ENCODE measurements around the gene AQP2. TPM values are rescaled to one million over a fixed set of nuclear protein-coding genes. Genes with fewer than 3 reads are reported as not detected.

Gene AQP2
- total RNA-seq, 2 donors from 2014 or later, result not detected

GRCh38 chr12:49961993-49962764 lies 11.6 kb downstream of the AQP2 start:
- DNase-seq, result peak; percentile 79
- Histone ChIP-seq H3K4me3 (ENCODE audit: low read length) (no peak overlapping the region), H3K36me3 (ENCODE audit: control insufficient read depth, insufficient read depth, low read length) (no peaks in the 10 kb centered on the region), H3K27ac (ENCODE audit: low read depth, low read length) (no peak overlapping the region), H3K9ac (ENCODE audit: extremely low read depth, low read length, poor library complexity, severe bottlenecking) (no peak overlapping the region), H3K9me3 (ENCODE audit: control insufficient read depth, low read length) (no peaks in the 10 kb centered on the region), H3K4me1 (ENCODE audit: control insufficient read depth, insufficient read depth, low read length) (no peaks in the 10 kb centered on the region), H3K27me3 (ENCODE audit: control insufficient read depth, insufficient read depth, low read length, poor library complexity, severe bottlenecking) (peaks cover 94% of the 10 kb centered on the region)
- no peaks in the 10 kb centered on the region for H3K36me3 Mint-ChIP-seq (ENCODE audit: low read depth)
- whole genome bisulfite sequencing, 2 experiments (ENCODE audit: insufficient coverage in 1 of 2, insufficient read length in 1 of 2), result 67 to 72% methylated on average over 15 to 37 of the region's 37 CpGs
- peaks cover 14% of the 10 kb centered on the region for H3K4me1 Mint-ChIP-seq
- TF ChIP-seq, protein P1, sequence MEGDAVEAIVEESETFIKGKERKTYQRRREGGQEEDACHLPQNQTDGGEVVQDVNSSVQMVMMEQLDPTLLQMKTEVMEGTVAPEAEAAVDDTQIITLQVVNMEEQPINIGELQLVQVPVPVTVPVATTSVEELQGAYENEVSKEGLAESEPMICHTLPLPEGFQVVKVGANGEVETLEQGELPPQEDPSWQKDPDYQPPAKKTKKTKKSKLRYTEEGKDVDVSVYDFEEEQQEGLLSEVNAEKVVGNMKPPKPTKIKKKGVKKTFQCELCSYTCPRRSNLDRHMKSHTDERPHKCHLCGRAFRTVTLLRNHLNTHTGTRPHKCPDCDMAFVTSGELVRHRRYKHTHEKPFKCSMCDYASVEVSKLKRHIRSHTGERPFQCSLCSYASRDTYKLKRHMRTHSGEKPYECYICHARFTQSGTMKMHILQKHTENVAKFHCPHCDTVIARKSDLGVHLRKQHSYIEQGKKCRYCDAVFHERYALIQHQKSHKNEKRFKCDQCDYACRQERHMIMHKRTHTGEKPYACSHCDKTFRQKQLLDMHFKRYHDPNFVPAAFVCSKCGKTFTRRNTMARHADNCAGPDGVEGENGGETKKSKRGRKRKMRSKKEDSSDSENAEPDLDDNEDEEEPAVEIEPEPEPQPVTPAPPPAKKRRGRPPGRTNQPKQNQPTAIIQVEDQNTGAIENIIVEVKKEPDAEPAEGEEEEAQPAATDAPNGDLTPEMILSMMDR (conservative IDR thresholded peaks at IDR 0.05), result peak; percentile 20
- no peak overlapping the region for H3K27ac Mint-ChIP-seq
- no peaks in the 10 kb centered on the region for H3K9me3 Mint-ChIP-seq
- no peak overlapping the region for H3K4me3 Mint-ChIP-seq
- peaks cover 92% of the 10 kb centered on the region for H3K27me3 Mint-ChIP-seq (ENCODE audit: insufficient read depth)

GRCh38 chr12:49962861-49963765 lies 12.6 kb downstream of the AQP2 start:
- Mint-ChIP-seq H3K27me3 (ENCODE audit: insufficient read depth) (peaks cover 83% of the 10 kb centered on the region), H3K36me3 (ENCODE audit: low read depth) (no peaks in the 10 kb centered on the region), H3K4me1 (peaks cover 14% of the 10 kb centered on the region), H3K9me3 (no peaks in the 10 kb centered on the region), H3K27ac (no peak overlapping the region), H3K4me3 (no peak overlapping the region)
- H3K36me3 ChIP-seq (ENCODE audit: control insufficient read depth, insufficient read depth, low read length), result no peaks in the 10 kb centered on the region
- H3K4me3 ChIP-seq (ENCODE audit: low read length), result no peak overlapping the region
- 86 to 93% methylated on average over 12 to 21 of the region's 21 CpGs for WGBS, 2 experiments (ENCODE audit: insufficient coverage in 1 of 2, insufficient read length in 1 of 2)
- H3K9me3 ChIP-seq (ENCODE audit: control insufficient read depth, low read length), result no peaks in the 10 kb centered on the region
- no peaks in the 10 kb centered on the region for H3K4me1 ChIP-seq (ENCODE audit: control insufficient read depth, insufficient read depth, low read length)
- peak; percentile 58 for DNase-seq
- TF ChIP-seq, protein P1 (conservative IDR thresholded peaks at IDR 0.05), result no peak
- H3K9ac ChIP-seq (ENCODE audit: extremely low read depth, low read length, poor library complexity, severe bottlenecking), result no peak overlapping the region
- H3K27me3 ChIP-seq (ENCODE audit: control insufficient read depth, insufficient read depth, low read length, poor library complexity, severe bottlenecking), result peaks cover 90% of the 10 kb centered on the region
- H3K27ac ChIP-seq (ENCODE audit: low read depth, low read length), result no peak overlapping the region

DNA sequence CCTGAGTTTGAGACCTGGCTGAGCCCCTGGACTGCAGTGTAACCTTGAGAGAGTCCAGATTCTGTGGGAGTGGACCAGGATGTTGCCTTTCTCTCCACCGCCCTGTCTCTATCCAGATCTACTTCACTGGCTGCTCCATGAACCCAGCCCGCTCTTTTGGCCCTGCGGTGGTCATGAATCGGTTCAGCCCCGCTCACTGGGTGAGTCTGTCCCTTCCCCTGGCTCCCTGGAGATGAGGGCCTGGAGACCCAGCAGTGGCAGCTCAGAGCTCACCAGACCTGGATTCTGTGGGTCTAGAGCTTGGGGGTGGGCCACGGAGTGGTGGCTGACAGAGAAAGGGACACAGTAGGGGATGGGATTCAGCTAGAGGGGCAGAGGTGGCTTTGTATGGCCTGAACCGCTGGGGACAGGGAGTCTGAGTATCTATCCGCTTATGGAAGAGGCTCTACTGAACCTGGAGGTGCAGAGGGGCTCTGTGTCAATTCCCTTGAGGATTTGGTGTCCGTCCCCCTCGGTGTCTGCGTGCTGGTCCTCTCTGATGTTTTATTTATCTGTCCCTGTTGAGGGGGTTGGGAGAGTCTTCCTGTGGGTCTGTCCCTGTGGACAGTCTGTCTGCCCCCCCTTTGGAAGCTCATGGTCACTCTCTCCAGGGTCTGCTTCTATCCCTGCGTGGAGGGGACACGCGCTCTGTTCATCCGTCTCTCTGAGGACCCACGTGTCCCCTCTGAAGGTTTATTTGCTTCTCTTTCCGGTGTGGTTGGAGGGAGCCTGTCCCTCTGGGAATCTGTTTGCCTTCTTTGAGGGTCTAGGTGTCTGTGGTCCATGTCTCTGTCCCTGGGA lies 13.7 kb downstream of the AQP2 start:
- Histone ChIP-seq H3K36me3 (ENCODE audit: control insufficient read depth, insufficient read depth, low read length) (no peaks in the 10 kb centered on the region), H3K27me3 (ENCODE audit: control insufficient read depth, insufficient read depth, low read length, poor library complexity, severe bottlenecking) (peaks cover 90% of the 10 kb centered on the region), H3K4me1 (ENCODE audit: control insufficient read depth, insufficient read depth, low read length) (no peaks in the 10 kb centered on the region), H3K9me3 (ENCODE audit: control insufficient read depth, low read length) (no peaks in the 10 kb centered on the region), H3K27ac (ENCODE audit: low read depth, low read length) (no peak overlapping the region), H3K4me3 (ENCODE audit: low read length) (no peak overlapping the region), H3K9ac (ENCODE audit: extremely low read depth, low read length, poor library complexity, severe bottlenecking) (no peak overlapping the region)
- Mint-ChIP-seq H3K27me3 (ENCODE audit: insufficient read depth) (peaks cover 72% of the 10 kb centered on the region), H3K4me1 (peaks cover 14% of the 10 kb centered on the region), H3K4me3 (no peak overlapping the region), H3K36me3 (ENCODE audit: low read depth) (no peaks in the 10 kb centered on the region), H3K9me3 (no peaks in the 10 kb centered on the region), H3K27ac (no peak overlapping the region)
- WGBS, 2 experiments (ENCODE audit: insufficient coverage in 1 of 2, insufficient read length in 1 of 2), result 90 to 95% methylated on average over 13 to 16 of the region's 17 CpGs
- TF ChIP-seq, protein P1 (conservative IDR thresholded peaks at IDR 0.05), result no peak
- peak; percentile 54 for DNase-seq
